ENCODE results near the gene LLGL2. TPM values are rescaled to one million over a fixed set of nuclear protein-coding genes. Genes with fewer than 3 reads are reported as not detected.
A peak's percentile ranks its signal among the peaks of the same experiment; 100 is the strongest.

Gene LLGL2
- total RNA-seq, 6 donors from 2014 or later: 113 to 256 (median 175) TPM

- H3K27me3 ChIP-seq: no peaks in the 10 kb centered on the region
- no peak overlapping the region for H3K4me3 ChIP-seq
- TF ChIP-seq POLR2AphosphoS5 (IDR thresholded peaks at IDR 0.05) (no peak), POLR2A (IDR thresholded peaks at IDR 0.05) (no peak), EP300 (IDR thresholded peaks at IDR 0.05) (no peak), CTCF (IDR thresholded peaks at IDR 0.05) (no peak)
- H3K4me1 ChIP-seq: peaks cover 27 to 33% (median 33%) of the 10 kb centered on the region in 4 donors
- WGBS, 2 donors: 93 to 94% methylated on average over 13 to 14 of the region's 14 CpGs
- H3K9me3 ChIP-seq: no peaks in the 10 kb centered on the region
- DNase-seq (no peak), ATAC-seq (ENCODE audit: low FRiP score in 2 of 2) (no peak)
- peaks cover 17 to 85% (median 75%) of the 10 kb centered on the region in 4 donors for H3K36me3 ChIP-seq
- no peak overlapping the region for H3K27ac ChIP-seq
Observed at GRCh38 chr17:75494326-75494877, 31.1 kb upstream of the LLGL2 start.

GRCh38 chr17:75496005-75496404 lies 29.5 kb upstream of the LLGL2 start:
- peaks cover 22 to 28% (median 23%) of the 10 kb centered on the region in 4 donors for H3K4me1 ChIP-seq
- DNase-seq (peak in 1 of 2 donors; percentile 62), ATAC-seq (ENCODE audit: low FRiP score in 2 of 2) (no peak)
- H3K9me3 ChIP-seq: no peaks in the 10 kb centered on the region
- no peak overlapping the region for H3K27ac ChIP-seq
- 97% methylated on average over 11 of the region's 11 CpGs; no CpG with 5 or more reads in 1 of the 2 donors for WGBS, 2 donors
- no peak for TF ChIP-seq POLR2A (IDR thresholded peaks at IDR 0.05)
- TF ChIP-seq EP300 (IDR thresholded peaks at IDR 0.05): no peak
- TF ChIP-seq CTCF (IDR thresholded peaks at IDR 0.05): no peak
- no peak for TF ChIP-seq POLR2AphosphoS5 (IDR thresholded peaks at IDR 0.05)
- no peak overlapping the region for H3K4me3 ChIP-seq
- H3K27me3 ChIP-seq: no peaks in the 10 kb centered on the region
- peaks cover 17 to 97% (median 86%) of the 10 kb centered on the region in 4 donors for H3K36me3 ChIP-seq

- 54 to 63% methylated on average over 15 to 21 of the region's 21 CpGs for WGBS, 2 donors
Observed at GRCh38 chr17:75498039-75498725, 27.3 kb upstream of the LLGL2 start.

GRCh38 chr17:75498726-75499213 lies 26.7 kb upstream of the LLGL2 start:
- Histone ChIP-seq H3K4me3 (peak overlapping the region in 2 of 4 donors; percentile 6 to 21), H3K36me3 (peaks cover 4 to 97% (median 81%) of the 10 kb centered on the region in 4 donors), H3K9me3 (no peaks in the 10 kb centered on the region), H3K27me3 (no peaks in the 10 kb centered on the region), H3K4me1 (peaks cover 16 to 36% (median 25%) of the 10 kb centered on the region in 4 donors), H3K27ac (peak overlapping the region; percentile 45 to 62 (median 54))
- ATAC-seq (ENCODE audit: low FRiP score in 2 of 2) (no peak), DNase-seq (peak in 1 of 2 donors; percentile 67)
- no peak for TF ChIP-seq POLR2A (IDR thresholded peaks at IDR 0.05)
- peak in 1 of 6 experiments; percentile 21 for TF ChIP-seq CTCF (IDR thresholded peaks at IDR 0.05)
- TF ChIP-seq EP300 (IDR thresholded peaks at IDR 0.05): no peak
- peak in 1 of 2 donors; percentile 21 for TF ChIP-seq POLR2AphosphoS5 (IDR thresholded peaks at IDR 0.05)
- 56 to 67% methylated on average over 9 to 16 of the region's 16 CpGs for WGBS, 2 donors

More at GRCh38 chr17:75498039-75498725, 27.3 kb upstream of the LLGL2 start:
- ATAC-seq (ENCODE audit: low FRiP score in 2 of 2): no peak
- H3K9me3 ChIP-seq: no peaks in the 10 kb centered on the region
- no peaks in the 10 kb centered on the region for H3K27me3 ChIP-seq
- no peak for DNase-seq
- peaks cover 16 to 30% (median 24%) of the 10 kb centered on the region in 4 donors for H3K4me1 ChIP-seq
- peaks cover 8 to 97% (median 81%) of the 10 kb centered on the region in 4 donors for H3K36me3 ChIP-seq
- TF ChIP-seq POLR2AphosphoS5 (IDR thresholded peaks at IDR 0.05) (no peak), EP300 (IDR thresholded peaks at IDR 0.05) (no peak), CTCF (IDR thresholded peaks at IDR 0.05) (no peak), POLR2A (IDR thresholded peaks at IDR 0.05) (no peak)
- H3K4me3 ChIP-seq: peak overlapping the region in 2 of 4 donors; percentile 6 to 21
- H3K27ac ChIP-seq: peak overlapping the region; percentile 44 to 78 (median 57)

Data from upper lobe of left lung (tissue), 6 donors.